WTC11 (cell line): ENCODE results near the gene NINL. TPM values are rescaled to one million over a fixed set of nuclear protein-coding genes. Genes with fewer than 3 reads are reported as not detected.

ENCODE experiments used
- ATAC-seq: fragments of 200-7000 bp; cut with Tn5 transposase; 2 replicates; pipeline ENCODE4 v1.10.0; 2021; ENCODE audit warnings: mild to moderate bottlenecking, moderate library complexity
- CTCF ChIA-PET: fragments of 300-600 bp; sonication (Branson Sonifier 250); formaldehyde crosslinking; loops from one replicate; lab custom pipeline; 2021; ENCODE audit warnings: antibody characterized with exemption; lab: Charles Lee
- POLR2A ChIA-PET: fragments of 350-600 bp; sonication (Branson Sonifier 250); formaldehyde crosslinking; loops from one replicate; lab custom pipeline; 2021; ENCODE audit warnings: antibody characterized with exemption; lab: Charles Lee
- DNase-seq: peaks from one replicate; pipeline ENCODE4 v3.0.0; 2021; ENCODE audit warnings: low spot score
- H3K27ac Mint-ChIP-seq: 2 replicates; pipeline ENCODE4 v1.8.0; 2021; ENCODE audit warnings: mixed read lengths
- H3K27me3 Mint-ChIP-seq: 2 replicates; pipeline ENCODE4 v1.8.0; 2021; ENCODE audit warnings: low read depth, mild to moderate bottlenecking, moderate library complexity, mixed read lengths
- H3K36me3 Mint-ChIP-seq: 2 replicates; pipeline ENCODE4 v1.8.0; 2021; ENCODE audit warnings: mixed read lengths
- H3K4me1 Mint-ChIP-seq: 2 replicates; pipeline ENCODE4 v1.8.0; 2022; ENCODE audit warnings: mixed read lengths
- H3K4me3 Mint-ChIP-seq: 2 replicates; pipeline ENCODE4 v1.8.0; 2021; ENCODE audit warnings: mild to moderate bottlenecking, moderate library complexity, mixed read lengths
- H3K9me3 Mint-ChIP-seq: 2 replicates; pipeline ENCODE4 v1.8.0; 2021; ENCODE audit warnings: mixed read lengths
- ATF1 ChIP-seq: sonication (generic); formaldehyde crosslinking; IDR thresholded peaks from 2 replicates; pipeline ENCODE4 v1.8.1; 2023; ENCODE audit warnings: mild to moderate bottlenecking, moderate library complexity, missing genetic modification reagents
- ELF4 ChIP-seq: sonication (generic); formaldehyde crosslinking; IDR thresholded peaks from 2 replicates; pipeline ENCODE4 v1.8.1; 2022; ENCODE audit warnings: low read depth, mild to moderate bottlenecking, moderate library complexity, missing genetic modification reagents
- GTF2I ChIP-seq: fragments of 250-450 bp; sonication (Bioruptor Pico); conservative IDR thresholded peaks from 2 replicates; pipeline ENCODE4 v1.4.0; 2021; ENCODE audit warnings: mild to moderate bottlenecking
- IRF2 ChIP-seq: sonication (generic); formaldehyde crosslinking; IDR thresholded peaks from 2 replicates; pipeline ENCODE4 v1.8.0; 2022; ENCODE audit warnings: low read depth, missing genetic modification reagents, borderline replicate concordance
- KAT7 ChIP-seq: sonication (generic); formaldehyde crosslinking; IDR thresholded peaks from 2 replicates; pipeline ENCODE4 v1.8.1; 2023; ENCODE audit warnings: missing genetic modification reagents, mild to moderate bottlenecking, borderline replicate concordance
- MXD4 ChIP-seq: fragments of 250-450 bp; sonication (Bioruptor Pico); IDR thresholded peaks from 2 replicates; pipeline ENCODE4 v1.8.0; 2021; ENCODE audit warnings: mild to moderate bottlenecking, moderate library complexity, borderline replicate concordance
- PRRX2 ChIP-seq: fragments of 250-450 bp; sonication (Bioruptor Pico); IDR thresholded peaks from 2 replicates; pipeline ENCODE4 v1.8.0; 2021; ENCODE audit warnings: mild to moderate bottlenecking
- RORB ChIP-seq: fragments of 250-450 bp; sonication (Bioruptor Pico); IDR thresholded peaks from 2 replicates; pipeline ENCODE4 v1.9.0; 2021; ENCODE audit warnings: mild to moderate bottlenecking
- SMAD3 ChIP-seq: sonication (generic); formaldehyde crosslinking; IDR thresholded peaks from 2 replicates; pipeline ENCODE4 v1.8.0; 2022; ENCODE audit warnings: missing genetic modification reagents, mild to moderate bottlenecking, borderline replicate concordance
- TP53 ChIP-seq: sonication (generic); formaldehyde crosslinking; IDR thresholded peaks from 2 replicates; pipeline ENCODE4 v1.8.1; 2023; ENCODE audit warnings: mild to moderate bottlenecking, missing genetic modification reagents
- ZNF423 ChIP-seq: fragments of 250-450 bp; sonication (Bioruptor Pico); IDR thresholded peaks from 2 replicates; pipeline ENCODE4 v2.1.2; 2022; ENCODE audit warnings: mild to moderate bottlenecking, moderate library complexity
- total RNA-seq: library from RNA; stranded (reverse); gene quantifications from 3 replicates; pipeline ENCODE4 v1.2.3, GENCODE V29; 2021
- TF ChIP-seq, protein P1 (sequence below): sonication (generic); formaldehyde crosslinking; IDR thresholded peaks from 2 replicates; pipeline ENCODE4 v1.8.0; 2023; ENCODE audit warnings: missing genetic modification reagents
- TF ChIP-seq, protein P2 (sequence below): sonication (generic); formaldehyde crosslinking; conservative IDR thresholded peaks from 2 replicates; pipeline ENCODE4 v1.8.1; 2022; ENCODE audit warnings: mild to moderate bottlenecking, missing genetic modification reagents
- TF ChIP-seq, protein P3 (sequence below): fragments of 250-450 bp; sonication (Bioruptor Pico); IDR thresholded peaks from 2 replicates; pipeline ENCODE4 v1.9.0; 2021; ENCODE audit warnings: mild to moderate bottlenecking, borderline replicate concordance
- TF ChIP-seq, protein P4 (sequence below): sonication (generic); formaldehyde crosslinking; IDR thresholded peaks from 2 replicates; pipeline ENCODE4 v1.8.1; 2023; ENCODE audit warnings: mild to moderate bottlenecking, missing genetic modification reagents, borderline replicate concordance

Gene NINL
- total RNA-seq, 1 experiment from 2014 or later, result 36.0 TPM

DNA sequence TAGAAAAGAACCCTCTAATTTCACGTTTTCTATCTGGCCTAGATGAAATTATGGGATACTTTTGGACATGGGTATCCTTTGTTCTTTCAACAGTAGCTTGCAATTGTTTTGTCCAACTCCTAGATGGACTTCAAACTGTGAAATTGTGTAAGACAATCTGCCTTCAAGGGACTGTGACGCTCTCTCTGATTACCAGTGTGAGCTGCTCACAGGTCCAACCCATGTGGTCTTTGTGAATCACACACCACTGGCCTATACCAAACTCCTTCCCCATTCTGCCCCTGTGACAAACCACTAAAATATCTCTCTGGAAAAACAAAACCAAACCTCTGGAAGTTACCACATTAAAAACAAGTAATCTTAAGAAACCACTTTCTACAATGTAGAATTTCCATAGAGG lies 59.5 kb downstream of the NINL start (continued):
- TF ChIP-seq, protein P1, sequence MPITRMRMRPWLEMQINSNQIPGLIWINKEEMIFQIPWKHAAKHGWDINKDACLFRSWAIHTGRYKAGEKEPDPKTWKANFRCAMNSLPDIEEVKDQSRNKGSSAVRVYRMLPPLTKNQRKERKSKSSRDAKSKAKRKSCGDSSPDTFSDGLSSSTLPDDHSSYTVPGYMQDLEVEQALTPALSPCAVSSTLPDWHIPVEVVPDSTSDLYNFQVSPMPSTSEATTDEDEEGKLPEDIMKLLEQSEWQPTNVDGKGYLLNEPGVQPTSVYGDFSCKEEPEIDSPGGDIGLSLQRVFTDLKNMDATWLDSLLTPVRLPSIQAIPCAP (CRISPR knock-in tag), result no peak
- TF ChIP-seq, protein P2, sequence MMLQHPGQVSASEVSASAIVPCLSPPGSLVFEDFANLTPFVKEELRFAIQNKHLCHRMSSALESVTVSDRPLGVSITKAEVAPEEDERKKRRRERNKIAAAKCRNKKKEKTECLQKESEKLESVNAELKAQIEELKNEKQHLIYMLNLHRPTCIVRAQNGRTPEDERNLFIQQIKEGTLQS (CRISPR knock-in tag), result no peak
- TF ChIP-seq RORB, result no peak
- TF ChIP-seq PRRX2, result no peak
- no peak for TF ChIP-seq MXD4 (CRISPR knock-in tag)

DNA sequence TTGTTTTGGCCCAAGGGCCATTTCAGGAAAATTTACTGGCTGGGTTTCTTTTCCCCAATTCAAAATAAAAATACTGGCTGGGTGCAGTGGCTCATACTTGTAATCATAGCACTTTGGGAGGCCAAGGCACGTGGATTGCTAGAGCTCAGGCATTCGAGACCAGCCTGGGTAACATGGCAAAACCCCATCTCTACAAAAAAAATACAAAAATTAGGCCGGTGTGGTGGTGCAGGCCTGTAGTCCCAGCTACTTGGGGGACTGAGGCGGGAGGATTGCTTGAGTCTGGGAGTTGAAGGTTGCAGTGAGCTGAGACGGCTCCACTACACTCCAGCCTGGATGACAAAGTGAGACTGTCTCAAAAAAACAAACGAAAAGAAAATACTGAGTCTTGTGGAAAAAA lies 60.0 kb downstream of the NINL start:
- DNase-seq (no peak), ATAC-seq (no peak)
- peaks cover under 1% of the 10 kb centered on the region; the same call in 1 of the 2 replicates for H3K27me3 Mint-ChIP-seq
- H3K27ac Mint-ChIP-seq, result no peak overlapping the region
- no peak for TF ChIP-seq IRF2 (CRISPR knock-in tag)
- TF ChIP-seq, protein P3, sequence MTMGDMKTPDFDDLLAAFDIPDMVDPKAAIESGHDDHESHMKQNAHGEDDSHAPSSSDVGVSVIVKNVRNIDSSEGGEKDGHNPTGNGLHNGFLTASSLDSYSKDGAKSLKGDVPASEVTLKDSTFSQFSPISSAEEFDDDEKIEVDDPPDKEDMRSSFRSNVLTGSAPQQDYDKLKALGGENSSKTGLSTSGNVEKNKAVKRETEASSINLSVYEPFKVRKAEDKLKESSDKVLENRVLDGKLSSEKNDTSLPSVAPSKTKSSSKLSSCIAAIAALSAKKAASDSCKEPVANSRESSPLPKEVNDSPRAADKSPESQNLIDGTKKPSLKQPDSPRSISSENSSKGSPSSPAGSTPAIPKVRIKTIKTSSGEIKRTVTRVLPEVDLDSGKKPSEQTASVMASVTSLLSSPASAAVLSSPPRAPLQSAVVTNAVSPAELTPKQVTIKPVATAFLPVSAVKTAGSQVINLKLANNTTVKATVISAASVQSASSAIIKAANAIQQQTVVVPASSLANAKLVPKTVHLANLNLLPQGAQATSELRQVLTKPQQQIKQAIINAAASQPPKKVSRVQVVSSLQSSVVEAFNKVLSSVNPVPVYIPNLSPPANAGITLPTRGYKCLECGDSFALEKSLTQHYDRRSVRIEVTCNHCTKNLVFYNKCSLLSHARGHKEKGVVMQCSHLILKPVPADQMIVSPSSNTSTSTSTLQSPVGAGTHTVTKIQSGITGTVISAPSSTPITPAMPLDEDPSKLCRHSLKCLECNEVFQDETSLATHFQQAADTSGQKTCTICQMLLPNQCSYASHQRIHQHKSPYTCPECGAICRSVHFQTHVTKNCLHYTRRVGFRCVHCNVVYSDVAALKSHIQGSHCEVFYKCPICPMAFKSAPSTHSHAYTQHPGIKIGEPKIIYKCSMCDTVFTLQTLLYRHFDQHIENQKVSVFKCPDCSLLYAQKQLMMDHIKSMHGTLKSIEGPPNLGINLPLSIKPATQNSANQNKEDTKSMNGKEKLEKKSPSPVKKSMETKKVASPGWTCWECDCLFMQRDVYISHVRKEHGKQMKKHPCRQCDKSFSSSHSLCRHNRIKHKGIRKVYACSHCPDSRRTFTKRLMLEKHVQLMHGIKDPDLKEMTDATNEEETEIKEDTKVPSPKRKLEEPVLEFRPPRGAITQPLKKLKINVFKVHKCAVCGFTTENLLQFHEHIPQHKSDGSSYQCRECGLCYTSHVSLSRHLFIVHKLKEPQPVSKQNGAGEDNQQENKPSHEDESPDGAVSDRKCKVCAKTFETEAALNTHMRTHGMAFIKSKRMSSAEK, result no peak
- H3K9me3 Mint-ChIP-seq, result peaks cover 7% of the 10 kb centered on the region
- POLR2A ChIA-PET, result no interaction called here
- no peaks in the 10 kb centered on the region for H3K4me1 Mint-ChIP-seq
- peaks cover 45% of the 10 kb centered on the region for H3K36me3 Mint-ChIP-seq
- CTCF ChIA-PET, result no interaction called here
- no peak overlapping the region for H3K4me3 Mint-ChIP-seq

DNA sequence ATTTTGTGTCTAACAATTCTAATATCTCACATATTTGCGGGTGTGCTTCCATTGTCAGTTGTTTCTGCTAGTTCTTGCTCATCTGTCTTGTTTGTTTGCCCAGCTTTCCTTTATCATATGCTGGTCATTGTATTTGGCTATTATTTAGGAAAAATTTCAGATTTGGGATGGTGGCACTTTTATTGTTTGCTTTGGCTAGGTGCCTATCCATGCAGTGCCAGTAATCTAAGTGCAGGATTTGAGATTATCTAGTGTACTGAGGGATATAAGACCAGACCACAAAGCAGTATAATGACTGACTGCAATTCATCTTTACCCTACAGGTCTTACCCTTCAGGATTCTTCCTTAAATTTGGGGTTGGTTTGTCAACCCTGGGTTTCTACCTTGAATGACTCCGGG lies 63.9 kb downstream of the NINL start:
- DNase-seq (no peak), ATAC-seq (no peak)
- no peak overlapping the region for H3K27ac Mint-ChIP-seq
- no peaks in the 10 kb centered on the region for H3K4me1 Mint-ChIP-seq
- no peaks in the 10 kb centered on the region for H3K27me3 Mint-ChIP-seq
- no peak for TF ChIP-seq KAT7 (CRISPR knock-in tag)
- TF ChIP-seq SMAD3, result no peak
- no peak for TF ChIP-seq GTF2I (CRISPR knock-in tag)
- TF ChIP-seq ATF1, result no peak
- TF ChIP-seq ZNF423 (CRISPR knock-in tag), result no peak
- TF ChIP-seq, protein P4, sequence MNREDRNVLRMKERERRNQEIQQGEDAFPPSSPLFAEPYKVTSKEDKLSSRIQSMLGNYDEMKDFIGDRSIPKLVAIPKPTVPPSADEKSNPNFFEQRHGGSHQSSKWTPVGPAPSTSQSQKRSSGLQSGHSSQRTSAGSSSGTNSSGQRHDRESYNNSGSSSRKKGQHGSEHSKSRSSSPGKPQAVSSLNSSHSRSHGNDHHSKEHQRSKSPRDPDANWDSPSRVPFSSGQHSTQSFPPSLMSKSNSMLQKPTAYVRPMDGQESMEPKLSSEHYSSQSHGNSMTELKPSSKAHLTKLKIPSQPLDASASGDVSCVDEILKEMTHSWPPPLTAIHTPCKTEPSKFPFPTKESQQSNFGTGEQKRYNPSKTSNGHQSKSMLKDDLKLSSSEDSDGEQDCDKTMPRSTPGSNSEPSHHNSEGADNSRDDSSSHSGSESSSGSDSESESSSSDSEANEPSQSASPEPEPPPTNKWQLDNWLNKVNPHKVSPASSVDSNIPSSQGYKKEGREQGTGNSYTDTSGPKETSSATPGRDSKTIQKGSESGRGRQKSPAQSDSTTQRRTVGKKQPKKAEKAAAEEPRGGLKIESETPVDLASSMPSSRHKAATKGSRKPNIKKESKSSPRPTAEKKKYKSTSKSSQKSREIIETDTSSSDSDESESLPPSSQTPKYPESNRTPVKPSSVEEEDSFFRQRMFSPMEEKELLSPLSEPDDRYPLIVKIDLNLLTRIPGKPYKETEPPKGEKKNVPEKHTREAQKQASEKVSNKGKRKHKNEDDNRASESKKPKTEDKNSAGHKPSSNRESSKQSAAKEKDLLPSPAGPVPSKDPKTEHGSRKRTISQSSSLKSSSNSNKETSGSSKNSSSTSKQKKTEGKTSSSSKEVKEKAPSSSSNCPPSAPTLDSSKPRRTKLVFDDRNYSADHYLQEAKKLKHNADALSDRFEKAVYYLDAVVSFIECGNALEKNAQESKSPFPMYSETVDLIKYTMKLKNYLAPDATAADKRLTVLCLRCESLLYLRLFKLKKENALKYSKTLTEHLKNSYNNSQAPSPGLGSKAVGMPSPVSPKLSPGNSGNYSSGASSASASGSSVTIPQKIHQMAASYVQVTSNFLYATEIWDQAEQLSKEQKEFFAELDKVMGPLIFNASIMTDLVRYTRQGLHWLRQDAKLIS (CRISPR knock-in tag), result no peak
- no peak for TF ChIP-seq ELF4 (CRISPR knock-in tag)
- TF ChIP-seq, protein P2 (CRISPR knock-in tag), result no peak
- no peak for TF ChIP-seq TP53 (CRISPR knock-in tag)
- H3K4me3 Mint-ChIP-seq, result no peak overlapping the region
- ChIA-PET CTCF (interaction anchor here (3.2 kb wide), 1 partner anchor 11 kb away, joined by 11 read pairs; no protein-coding TSS in a partner anchor), POLR2A (no interaction called here)
- H3K36me3 Mint-ChIP-seq, result peaks cover 55% of the 10 kb centered on the region
- H3K9me3 Mint-ChIP-seq, result peaks cover 16% of the 10 kb centered on the region
